Activated T-cell treated with anti-CD3 and anti-CD28 coated beads, Interleukin-2, amount 50 U/mL, for 4 hours (primary cell): ENCODE measurements around the gene PDS5B. TPM values are rescaled to one million over a fixed set of nuclear protein-coding genes. Genes with fewer than 3 reads are reported as not detected.
A peak's percentile ranks its signal among the peaks of the same experiment; 100 is the strongest.
"Not testable (repeated sequence)": the region's sequence is repeated elsewhere in the genome, so short reads cannot be mapped to it uniquely, and the experiment has no call there.

ENCODE experiments used
- ATAC-seq, 2 donors: fragments of 200-7000 bp; cut with Tn5 transposase; one replicate each; pipeline ENCODE4 v1.10.0; 2021
- DNase-seq: peaks from one replicate; pipeline ENCODE4 v3.0.0-alpha.2; 2020
- H3K27me3 Mint-ChIP-seq: one replicate; pipeline ENCODE4 v1.8.0; 2021; ENCODE audit warnings: low read depth, mixed read lengths
- H3K36me3 Mint-ChIP-seq: one replicate; pipeline ENCODE4 v1.8.0; 2022; ENCODE audit warnings: mixed read lengths; ENCODE audit not compliant: insufficient read depth
- H3K4me1 Mint-ChIP-seq: one replicate; pipeline ENCODE4 v1.8.0; 2021; ENCODE audit warnings: low read depth, mixed read lengths
- H3K4me3 Mint-ChIP-seq: one replicate; pipeline ENCODE4 v1.8.0; 2021; ENCODE audit warnings: mild to moderate bottlenecking, moderate library complexity, mixed read lengths
- H3K9me3 Mint-ChIP-seq: one replicate; pipeline ENCODE4 v1.8.0; 2021; ENCODE audit warnings: mixed read lengths
- total RNA-seq, 3 donors: library from RNA; stranded (reverse); gene quantifications; one replicate each; pipeline ENCODE4 v1.2.1, GENCODE V29; 2021

Gene PDS5B
- total RNA-seq, 3 donors from 2014 or later = 37.6 to 41.8 (median 38.2) TPM

DNA sequence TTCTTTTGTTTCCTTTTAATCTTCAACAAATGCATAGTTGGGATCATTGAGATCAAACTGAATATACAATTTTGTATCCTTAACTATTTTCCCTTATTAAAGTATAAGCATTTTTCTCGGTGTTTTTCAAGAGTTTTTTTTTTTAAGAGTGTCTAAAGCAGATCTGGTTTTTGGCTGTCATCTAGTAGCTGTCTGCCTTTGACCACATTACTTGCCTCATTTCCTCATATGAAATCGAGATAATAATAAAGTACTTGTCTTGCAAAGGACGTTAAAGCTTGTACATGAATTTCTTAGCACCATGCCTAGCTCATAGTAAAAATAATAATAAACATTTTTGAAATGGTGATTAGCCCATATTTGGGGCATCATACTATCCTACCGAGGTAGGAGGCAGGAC, 121.2 kb downstream of the PDS5B start:
- no peak for ATAC-seq
- peaks cover 40% of the 10 kb centered on the region for H3K36me3 Mint-ChIP-seq
- peaks cover 2% of the 10 kb centered on the region for H3K9me3 Mint-ChIP-seq
- peaks cover 7% of the 10 kb centered on the region for H3K4me1 Mint-ChIP-seq
- DNase-seq = no peak
- H3K27me3 Mint-ChIP-seq = no peaks in the 10 kb centered on the region
- no peak overlapping the region for H3K4me3 Mint-ChIP-seq

DNA sequence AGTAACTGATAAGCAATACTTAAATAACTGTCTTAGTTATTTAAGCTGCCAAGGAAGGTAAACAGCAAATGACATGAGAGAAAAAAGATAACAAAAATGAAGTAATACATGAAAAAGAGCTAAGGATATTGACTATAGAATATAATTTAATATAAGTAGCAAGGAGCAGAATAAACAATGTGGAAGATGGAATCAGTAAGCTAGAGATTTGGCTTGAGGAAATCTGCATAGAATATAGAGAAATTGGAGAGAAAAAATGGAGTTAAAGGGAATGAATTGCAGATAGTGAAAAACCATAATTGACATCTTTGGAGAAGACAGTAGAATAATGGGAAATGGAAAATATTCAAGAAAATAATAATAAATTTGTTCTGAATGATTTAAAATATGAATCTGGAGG, 127.1 kb downstream of the PDS5B start:
- Mint-ChIP-seq H3K36me3 (peaks cover 41% of the 10 kb centered on the region), H3K4me3 (no peak overlapping the region), H3K4me1 (no peaks in the 10 kb centered on the region), H3K27me3 (no peaks in the 10 kb centered on the region), H3K9me3 (peaks cover 17% of the 10 kb centered on the region)
- DNase-seq (no peak), ATAC-seq (no peak)

DNA sequence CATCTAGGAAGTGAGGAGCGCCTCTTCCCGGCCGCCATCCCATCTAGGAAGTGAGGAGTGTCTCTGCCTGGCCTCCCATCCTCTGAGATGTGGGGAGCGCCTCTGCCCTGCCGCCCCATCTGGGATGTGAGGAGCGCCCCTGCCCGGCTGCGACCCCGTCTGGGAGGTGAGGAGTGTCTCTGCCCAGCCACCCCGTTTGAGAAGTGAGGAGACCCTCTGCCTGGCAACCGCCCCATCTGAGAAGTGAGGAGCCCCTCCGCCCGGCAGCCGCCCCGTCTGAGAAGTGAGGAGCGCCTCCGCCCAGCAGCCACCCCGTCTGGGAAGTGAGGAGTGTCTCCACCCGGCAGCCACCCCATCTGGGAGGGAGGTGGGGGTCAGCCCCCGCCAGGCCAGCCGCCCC, 129.9 kb downstream of the PDS5B start:
- H3K9me3 Mint-ChIP-seq = peaks cover 17% of the 10 kb centered on the region
- DNase-seq, H3K27me3 Mint-ChIP-seq, H3K4me1 Mint-ChIP-seq, H3K4me3 Mint-ChIP-seq, ATAC-seq: not testable (repeated sequence)
- peaks cover 37% of the 10 kb centered on the region for H3K36me3 Mint-ChIP-seq

DNA sequence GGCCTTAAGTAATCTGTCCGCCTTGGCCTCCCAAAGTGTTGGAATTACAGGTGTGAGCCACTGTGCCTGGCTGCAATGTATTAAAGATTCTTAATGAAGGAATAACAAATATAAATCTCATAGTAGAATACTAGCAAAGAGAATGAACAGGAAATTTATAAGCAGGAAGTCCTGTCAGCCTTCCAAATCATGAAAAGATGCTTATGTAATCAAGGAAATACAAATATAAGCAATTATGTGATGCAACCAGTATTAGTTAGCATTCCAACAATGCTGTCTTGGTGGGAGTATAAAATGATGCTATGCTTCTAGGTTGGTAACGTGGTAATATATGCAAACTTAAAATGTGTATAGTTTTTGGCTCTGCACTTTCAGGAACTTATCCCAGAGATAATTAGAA, 133.8 kb downstream of the PDS5B start:
- ATAC-seq (no peak), DNase-seq (no peak)
- Mint-ChIP-seq H3K4me3 (no peak overlapping the region), H3K9me3 (no peaks in the 10 kb centered on the region), H3K27me3 (no peaks in the 10 kb centered on the region), H3K36me3 (peaks cover 19% of the 10 kb centered on the region), H3K4me1 (peaks cover 8% of the 10 kb centered on the region)

DNA sequence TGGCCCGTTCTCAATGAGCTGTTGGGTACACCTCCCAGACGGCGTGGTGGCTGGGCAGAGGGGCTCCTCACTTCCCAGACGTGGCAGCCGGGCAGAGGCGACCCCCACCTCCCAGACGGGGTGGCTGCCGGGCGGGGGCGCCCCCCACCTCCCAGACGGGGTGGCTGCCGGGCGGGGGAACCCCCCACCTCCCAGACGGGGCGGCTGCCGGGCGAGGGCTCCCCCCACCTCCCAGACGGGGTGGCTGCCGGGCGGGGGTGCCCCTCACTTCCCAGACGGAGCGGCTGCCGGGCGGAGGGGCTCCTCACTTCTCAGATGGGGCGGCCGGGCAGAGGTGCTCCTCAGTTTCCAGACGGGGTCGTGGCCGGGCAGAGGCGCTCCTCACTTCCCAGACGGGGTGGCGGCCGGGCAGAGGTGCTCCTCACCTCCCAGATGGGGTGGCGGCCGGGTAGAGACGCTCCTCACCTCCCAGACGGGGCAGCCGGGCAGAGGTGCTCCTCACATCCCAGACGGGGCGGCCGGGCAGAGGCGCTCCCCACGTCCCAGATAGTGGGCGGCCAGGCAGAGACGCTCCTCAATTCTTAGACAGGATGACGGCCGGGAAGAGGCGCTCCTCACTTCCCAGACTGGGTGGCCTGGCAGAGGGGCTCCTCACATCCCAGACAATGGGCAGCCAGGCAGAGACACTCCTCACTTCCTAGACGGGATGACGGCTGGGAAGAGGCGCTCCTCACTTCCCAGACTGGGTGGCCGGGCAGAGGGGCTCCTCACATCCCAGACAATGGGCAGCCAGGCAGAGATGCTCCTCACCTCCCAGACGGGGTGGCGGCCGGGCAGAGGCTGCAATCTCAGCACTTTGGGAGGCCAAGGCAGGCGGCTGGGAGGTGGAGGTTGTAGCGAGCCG, 135.1 kb downstream of the PDS5B start:
- ATAC-seq, H3K9me3 Mint-ChIP-seq, H3K4me1 Mint-ChIP-seq, DNase-seq, H3K4me3 Mint-ChIP-seq, H3K27me3 Mint-ChIP-seq: not testable (repeated sequence)
- H3K36me3 Mint-ChIP-seq = peaks cover 20% of the 10 kb centered on the region

DNA sequence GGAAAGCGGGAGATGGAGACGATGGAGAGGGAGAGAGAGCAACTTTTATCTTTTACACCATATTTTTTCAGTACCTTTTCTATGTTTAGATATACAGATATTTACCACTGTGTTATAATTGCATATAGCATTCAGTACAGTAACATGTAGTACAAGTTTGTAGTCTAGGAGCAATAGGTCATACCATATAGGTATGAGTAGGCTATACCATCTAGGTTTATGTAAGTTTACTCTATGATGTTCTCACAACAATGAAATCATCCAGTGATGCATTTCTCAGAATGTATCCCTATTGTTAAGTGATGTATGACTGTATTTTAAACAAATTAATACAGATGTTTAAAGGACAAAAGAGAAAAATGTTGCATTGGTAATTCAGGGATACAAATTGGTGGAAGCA, 136.1 kb downstream of the PDS5B start:
- H3K4me3 Mint-ChIP-seq = no peak overlapping the region
- no peaks in the 10 kb centered on the region for H3K27me3 Mint-ChIP-seq
- H3K36me3 Mint-ChIP-seq = peaks cover 20% of the 10 kb centered on the region
- H3K9me3 Mint-ChIP-seq = no peaks in the 10 kb centered on the region
- DNase-seq (no peak), ATAC-seq (no peak)
- peaks cover 9% of the 10 kb centered on the region for H3K4me1 Mint-ChIP-seq

DNA sequence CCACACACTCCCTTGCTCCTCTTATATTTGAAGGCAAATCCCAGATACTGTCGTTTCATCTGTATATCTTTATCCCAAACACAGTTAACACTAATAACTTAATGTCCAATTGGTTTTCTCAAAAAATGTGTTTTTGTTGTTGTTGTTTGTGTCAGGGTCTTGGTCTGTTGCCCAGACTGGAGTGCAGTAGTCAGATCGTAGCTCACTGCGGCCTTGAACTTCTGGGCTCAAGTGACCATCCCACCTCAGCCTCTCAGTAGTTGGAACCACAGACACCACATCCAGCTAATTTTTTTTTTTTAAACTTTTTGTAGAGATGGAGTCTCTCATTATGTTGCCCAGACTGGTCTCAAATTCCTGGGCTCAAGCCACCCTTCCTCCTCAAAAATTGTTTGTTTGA, 137.7 kb downstream of the PDS5B start:
- H3K27me3 Mint-ChIP-seq = no peaks in the 10 kb centered on the region
- no peaks in the 10 kb centered on the region for H3K9me3 Mint-ChIP-seq
- no peak overlapping the region for H3K4me3 Mint-ChIP-seq
- peaks cover 20% of the 10 kb centered on the region for H3K36me3 Mint-ChIP-seq
- DNase-seq = no peak
- ATAC-seq = no peak
- H3K4me1 Mint-ChIP-seq = peaks cover 17% of the 10 kb centered on the region

DNA sequence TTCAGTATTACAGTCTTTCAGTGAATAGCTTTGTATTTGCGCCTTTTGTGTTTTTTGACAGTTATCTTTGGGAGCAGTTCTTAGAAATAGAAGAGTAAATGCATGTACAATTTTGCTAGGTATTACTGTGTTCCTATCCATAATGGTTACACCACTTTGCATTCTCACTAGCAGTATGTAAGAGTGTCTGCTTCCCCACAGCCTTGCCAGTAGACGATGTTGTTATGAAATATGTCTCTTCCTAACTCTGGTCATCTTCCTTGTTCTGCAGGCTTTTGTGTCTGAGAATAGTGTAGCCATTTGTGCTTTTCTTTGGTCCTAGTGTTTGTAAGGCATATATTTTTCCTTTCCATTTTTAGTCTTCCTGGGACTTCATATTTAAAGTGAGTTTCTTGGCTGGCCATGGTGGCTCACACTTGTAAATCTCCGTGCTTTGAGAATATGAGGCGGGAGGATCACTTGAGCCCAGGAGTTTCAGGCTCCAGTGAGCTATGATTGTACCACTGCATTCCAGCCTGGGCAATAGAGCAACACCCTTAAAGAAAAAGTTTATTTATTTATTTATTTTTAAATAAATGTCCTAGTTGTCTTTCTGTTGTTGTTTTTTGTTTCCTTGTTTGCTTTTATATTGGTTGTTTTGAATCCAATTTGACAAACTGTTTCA, 140.3 kb downstream of the PDS5B start:
- DNase-seq (no peak), ATAC-seq (no peak)
- Mint-ChIP-seq H3K9me3 (peaks cover 6% of the 10 kb centered on the region), H3K27me3 (no peaks in the 10 kb centered on the region), H3K4me3 (no peak overlapping the region), H3K4me1 (peaks cover 33% of the 10 kb centered on the region), H3K36me3 (peaks cover 23% of the 10 kb centered on the region)

DNA sequence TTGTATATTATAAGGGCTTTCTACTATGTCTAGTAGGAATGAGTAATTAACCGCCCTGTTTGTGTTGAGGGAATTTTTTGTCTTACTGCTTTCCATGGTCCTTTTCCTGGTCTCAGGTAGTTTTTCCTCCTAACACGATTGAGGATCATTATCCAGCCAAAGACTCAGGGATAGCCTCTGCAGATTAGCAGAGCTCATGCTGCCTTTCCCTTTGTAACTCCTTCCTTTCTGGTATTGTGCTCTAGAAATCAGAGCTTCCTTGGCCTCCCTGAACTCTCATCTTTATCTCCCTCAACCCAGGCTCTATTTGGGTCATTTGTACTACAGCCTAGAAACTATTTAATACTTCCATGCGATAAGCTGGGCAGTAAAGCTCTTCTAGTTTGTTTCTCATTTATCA, 142.1 kb downstream of the PDS5B start:
- H3K27me3 Mint-ChIP-seq = no peaks in the 10 kb centered on the region
- H3K4me1 Mint-ChIP-seq = peaks cover 36% of the 10 kb centered on the region
- no peak for ATAC-seq
- H3K9me3 Mint-ChIP-seq = peaks cover 6% of the 10 kb centered on the region
- peaks cover 17% of the 10 kb centered on the region for H3K36me3 Mint-ChIP-seq
- DNase-seq = no peak
- H3K4me3 Mint-ChIP-seq = no peak overlapping the region

DNA sequence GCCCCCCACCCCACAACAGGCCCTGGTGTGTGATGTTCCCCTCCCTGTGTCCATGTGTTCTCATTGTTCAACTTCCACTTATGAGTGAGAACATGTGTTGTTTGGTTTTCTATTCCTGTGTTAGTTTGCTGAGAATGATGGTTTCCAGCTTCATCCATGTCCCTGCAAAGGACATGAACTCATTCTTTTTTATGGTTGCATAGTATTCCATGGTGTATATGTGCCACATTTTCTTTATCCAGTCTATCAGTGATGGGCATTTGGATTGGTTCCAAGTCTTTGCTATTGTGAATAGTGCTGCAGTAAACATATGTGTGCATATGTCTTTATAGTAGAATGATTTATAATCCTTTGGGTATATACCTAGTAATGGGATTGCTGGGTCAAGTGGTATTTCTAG, 142.8 kb downstream of the PDS5B start:
- H3K9me3 Mint-ChIP-seq, DNase-seq, H3K4me3 Mint-ChIP-seq, H3K27me3 Mint-ChIP-seq, ATAC-seq: not testable (repeated sequence)
- Mint-ChIP-seq H3K36me3 (peaks cover 20% of the 10 kb centered on the region), H3K4me1 (peaks cover 37% of the 10 kb centered on the region)

DNA sequence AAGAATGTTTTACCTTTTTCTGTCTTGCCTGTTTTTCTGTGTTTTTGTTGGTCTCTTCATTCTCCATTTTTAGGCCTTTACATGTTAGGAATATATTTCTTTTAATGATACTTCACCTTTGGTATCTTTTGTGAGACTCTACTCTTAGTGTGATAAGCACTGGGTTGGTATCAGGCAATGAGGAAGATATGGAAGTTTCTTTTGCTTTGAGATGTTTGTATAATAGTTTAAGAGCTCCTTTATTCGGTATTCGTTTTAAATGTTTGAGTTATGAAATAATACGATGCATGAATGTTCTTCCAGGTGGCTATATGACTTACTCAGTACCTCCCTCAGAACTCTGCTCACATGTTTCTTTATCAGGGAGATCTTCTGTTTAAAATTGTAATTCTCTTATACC, 144.8 kb downstream of the PDS5B start:
- ATAC-seq = no peak
- H3K36me3 Mint-ChIP-seq = peaks cover 17% of the 10 kb centered on the region
- peaks cover 50% of the 10 kb centered on the region for H3K4me1 Mint-ChIP-seq
- peaks cover 6% of the 10 kb centered on the region for H3K9me3 Mint-ChIP-seq
- no peak for DNase-seq
- no peaks in the 10 kb centered on the region for H3K27me3 Mint-ChIP-seq
- no peak overlapping the region for H3K4me3 Mint-ChIP-seq

DNA sequence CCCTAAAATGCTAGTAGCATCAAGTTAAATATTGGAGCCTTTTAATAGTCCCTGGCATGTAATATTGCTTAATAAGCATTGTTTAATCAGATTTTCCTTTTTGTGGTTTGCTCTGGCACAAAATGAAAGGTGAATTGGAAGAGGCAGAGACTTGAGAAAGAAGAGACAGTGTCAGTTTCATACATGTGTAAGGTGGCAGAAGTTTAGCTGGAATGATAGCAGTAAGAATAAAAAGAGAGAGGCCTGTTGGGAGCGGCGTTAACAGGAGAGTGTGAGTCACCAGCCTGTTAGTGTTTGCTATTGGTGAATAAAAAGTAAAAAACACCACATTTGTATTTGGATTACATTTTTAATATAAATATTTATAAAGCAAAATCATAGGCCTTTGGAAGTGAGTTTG, 145.3 kb downstream of the PDS5B start:
- Mint-ChIP-seq H3K4me1 (peaks cover 55% of the 10 kb centered on the region), H3K36me3 (peaks cover 17% of the 10 kb centered on the region), H3K27me3 (no peaks in the 10 kb centered on the region), H3K4me3 (no peak overlapping the region), H3K9me3 (peaks cover 6% of the 10 kb centered on the region)
- DNase-seq = no peak
- ATAC-seq = peak; percentile 48 to 60

DNA sequence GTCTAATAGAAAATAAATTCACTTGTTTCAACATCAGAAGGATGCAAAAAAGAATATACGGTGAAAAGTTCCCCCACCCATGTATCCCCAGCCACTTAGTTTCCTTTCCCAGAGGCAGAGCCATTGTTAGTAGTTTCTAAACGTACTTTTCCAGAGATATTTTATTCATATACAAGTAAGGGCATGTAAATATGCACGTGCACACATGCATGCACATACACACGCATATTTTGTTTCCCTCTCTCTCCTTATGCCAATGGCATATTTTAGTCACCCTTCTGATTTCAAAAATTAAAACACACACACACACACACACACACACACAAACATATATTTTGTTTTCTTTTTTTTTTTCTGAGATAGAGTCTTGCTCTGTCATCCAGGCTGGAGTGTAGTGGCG, 147.4 kb downstream of the PDS5B start:
- DNase-seq (no peak), ATAC-seq (no peak)
- peaks cover 6% of the 10 kb centered on the region for H3K9me3 Mint-ChIP-seq
- H3K36me3 Mint-ChIP-seq = peaks cover 20% of the 10 kb centered on the region
- no peak overlapping the region for H3K4me3 Mint-ChIP-seq
- peaks cover 63% of the 10 kb centered on the region for H3K4me1 Mint-ChIP-seq
- no peaks in the 10 kb centered on the region for H3K27me3 Mint-ChIP-seq

DNA sequence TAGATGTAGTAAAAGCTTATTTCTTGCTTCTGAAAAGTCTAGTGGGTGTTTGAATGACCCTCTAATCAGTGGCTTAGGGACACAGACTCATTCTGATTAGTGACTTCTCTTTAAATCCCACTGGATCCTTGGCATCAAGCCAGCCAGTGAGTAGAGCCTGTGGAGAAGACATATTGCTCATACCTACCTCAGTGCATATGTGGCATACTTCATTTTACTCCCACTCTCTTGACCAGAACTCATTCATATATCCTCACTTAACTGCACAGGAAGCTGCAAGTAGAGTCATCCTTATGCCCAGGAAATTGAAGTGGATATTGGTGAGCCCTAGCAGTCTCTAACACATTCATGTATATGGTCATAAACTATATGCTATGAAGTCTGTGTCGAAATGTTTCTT, 148.3 kb downstream of the PDS5B start:
- H3K36me3 Mint-ChIP-seq = peaks cover 18% of the 10 kb centered on the region
- no peak overlapping the region for H3K4me3 Mint-ChIP-seq
- DNase-seq (no peak), ATAC-seq (peak in 1 of 2 donors; percentile 23)
- H3K4me1 Mint-ChIP-seq = peaks cover 60% of the 10 kb centered on the region
- H3K27me3 Mint-ChIP-seq = no peaks in the 10 kb centered on the region
- H3K9me3 Mint-ChIP-seq = peaks cover 6% of the 10 kb centered on the region

DNA sequence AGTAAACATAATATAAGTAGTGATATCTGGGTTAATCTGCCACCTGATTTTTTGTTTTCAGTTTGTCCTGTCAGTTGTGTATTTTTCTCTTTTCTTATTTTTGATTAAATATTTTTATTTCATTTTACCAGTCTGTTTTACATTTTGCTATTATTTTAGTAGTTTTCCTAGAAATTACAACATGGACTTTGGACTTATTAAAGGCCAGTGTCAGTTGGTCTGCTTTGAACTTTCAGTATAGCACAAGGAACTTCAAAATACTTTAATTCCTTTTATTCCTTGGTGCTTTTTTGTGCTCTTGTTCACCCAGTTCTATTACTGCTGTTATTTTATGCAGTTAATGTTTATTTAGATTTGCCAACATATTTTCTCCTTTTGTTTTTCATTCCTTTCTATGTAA, 149.6 kb downstream of the PDS5B start:
- Mint-ChIP-seq H3K4me3 (no peak overlapping the region), H3K9me3 (no peaks in the 10 kb centered on the region), H3K36me3 (peaks cover 16% of the 10 kb centered on the region), H3K4me1 (peaks cover 53% of the 10 kb centered on the region), H3K27me3 (no peaks in the 10 kb centered on the region)
- DNase-seq (no peak), ATAC-seq (no peak)
